Subcutaneous adipose tissue (tissue), 4 donors: Measurements from ENCODE around the gene MAMDC4. TPM values are rescaled to one million over a fixed set of nuclear protein-coding genes. Genes with fewer than 3 reads are reported as not detected.

Experiments used
- total RNA-seq, 4 donors: library from RNA; depleted of rRNA; stranded (reverse); fragments of >200 nt; gene quantifications; one replicate each; pipeline ENCODE4 v1.1.0, GENCODE V29; 2016
- TF ChIP-seq, protein P1 (sequence below): fragments of 450-650 bp; IDR thresholded peaks from one replicate; pipeline ENCODE4 v1.5.1; 2016; ENCODE audit warnings: low read depth, mild to moderate bottlenecking, control low read depth, antibody characterized with exemption, moderate library complexity

MAMDC4 gene
- total RNA-seq, 4 donors from 2014 or later: 0.68 to 1.5 (median 1.1) TPM; not detected in 1

DNA sequence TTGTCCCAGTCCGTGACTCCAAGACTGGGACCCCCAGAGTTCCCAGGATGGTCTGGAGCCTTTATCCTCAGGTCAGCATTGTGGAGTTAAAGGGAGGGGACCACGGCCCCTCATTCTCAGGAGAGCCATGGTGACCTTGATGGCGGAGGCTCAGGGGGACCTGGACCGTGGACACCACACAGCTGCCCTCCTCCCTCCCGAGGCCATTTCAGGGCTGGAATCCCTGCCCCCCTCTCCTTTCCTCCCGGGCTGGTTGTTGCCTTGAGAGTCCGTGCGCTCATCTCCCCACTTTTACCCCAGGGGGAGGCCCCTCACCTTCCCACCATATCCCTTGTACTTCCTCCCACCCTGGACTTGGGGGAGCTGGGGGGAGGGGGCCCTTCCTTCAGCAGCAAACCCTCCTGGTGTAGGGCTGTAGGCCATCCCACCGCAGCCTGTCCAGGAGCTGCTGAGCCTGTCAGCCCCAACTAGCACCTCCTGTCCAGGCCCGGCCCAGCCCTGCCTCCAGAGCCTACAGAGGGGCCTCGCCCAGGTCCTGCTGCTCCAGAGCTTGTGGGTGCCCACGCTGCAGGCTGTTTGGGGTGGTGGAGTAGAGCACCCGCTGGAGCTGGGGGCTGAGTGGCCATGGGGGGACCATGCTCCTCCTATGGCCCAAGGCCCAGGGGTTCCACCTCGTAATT lies 24.2 kb upstream of the MAMDC4 start:
- TF ChIP-seq, protein P1, sequence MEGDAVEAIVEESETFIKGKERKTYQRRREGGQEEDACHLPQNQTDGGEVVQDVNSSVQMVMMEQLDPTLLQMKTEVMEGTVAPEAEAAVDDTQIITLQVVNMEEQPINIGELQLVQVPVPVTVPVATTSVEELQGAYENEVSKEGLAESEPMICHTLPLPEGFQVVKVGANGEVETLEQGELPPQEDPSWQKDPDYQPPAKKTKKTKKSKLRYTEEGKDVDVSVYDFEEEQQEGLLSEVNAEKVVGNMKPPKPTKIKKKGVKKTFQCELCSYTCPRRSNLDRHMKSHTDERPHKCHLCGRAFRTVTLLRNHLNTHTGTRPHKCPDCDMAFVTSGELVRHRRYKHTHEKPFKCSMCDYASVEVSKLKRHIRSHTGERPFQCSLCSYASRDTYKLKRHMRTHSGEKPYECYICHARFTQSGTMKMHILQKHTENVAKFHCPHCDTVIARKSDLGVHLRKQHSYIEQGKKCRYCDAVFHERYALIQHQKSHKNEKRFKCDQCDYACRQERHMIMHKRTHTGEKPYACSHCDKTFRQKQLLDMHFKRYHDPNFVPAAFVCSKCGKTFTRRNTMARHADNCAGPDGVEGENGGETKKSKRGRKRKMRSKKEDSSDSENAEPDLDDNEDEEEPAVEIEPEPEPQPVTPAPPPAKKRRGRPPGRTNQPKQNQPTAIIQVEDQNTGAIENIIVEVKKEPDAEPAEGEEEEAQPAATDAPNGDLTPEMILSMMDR: no peak

DNA sequence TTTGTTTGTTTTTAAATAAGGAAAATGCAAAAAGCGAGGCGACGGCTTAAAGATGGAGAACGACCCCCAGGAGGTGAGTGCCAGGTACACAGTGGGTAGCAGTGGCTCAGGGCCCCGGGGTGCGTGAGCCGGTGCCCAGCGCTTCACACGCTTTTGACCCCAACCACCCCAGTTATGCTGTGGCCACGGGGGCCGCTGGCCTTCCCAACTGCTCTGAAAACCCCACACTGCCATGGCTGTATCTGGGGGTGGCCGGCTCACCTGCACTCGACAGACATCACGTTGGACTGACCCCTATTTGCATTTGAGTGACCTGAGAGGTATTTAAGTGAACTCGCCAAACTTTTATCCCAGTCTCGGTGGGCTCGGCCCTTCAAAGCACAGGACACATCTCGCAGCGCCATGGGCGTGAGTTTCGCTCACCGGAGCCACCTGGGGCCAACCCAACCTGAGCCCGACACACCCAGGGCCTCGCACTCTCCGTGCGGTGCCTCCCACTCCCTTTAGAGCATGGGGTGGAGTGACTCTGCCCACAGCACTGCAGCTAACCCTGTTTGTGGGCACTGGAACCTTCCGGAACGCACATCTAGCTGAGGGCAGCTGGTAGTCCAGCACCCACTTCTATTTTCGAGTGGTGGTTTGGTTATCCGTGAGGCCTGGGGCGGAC lies 23.5 kb upstream of the MAMDC4 start:
- TF ChIP-seq, protein P1: no peak

DNA sequence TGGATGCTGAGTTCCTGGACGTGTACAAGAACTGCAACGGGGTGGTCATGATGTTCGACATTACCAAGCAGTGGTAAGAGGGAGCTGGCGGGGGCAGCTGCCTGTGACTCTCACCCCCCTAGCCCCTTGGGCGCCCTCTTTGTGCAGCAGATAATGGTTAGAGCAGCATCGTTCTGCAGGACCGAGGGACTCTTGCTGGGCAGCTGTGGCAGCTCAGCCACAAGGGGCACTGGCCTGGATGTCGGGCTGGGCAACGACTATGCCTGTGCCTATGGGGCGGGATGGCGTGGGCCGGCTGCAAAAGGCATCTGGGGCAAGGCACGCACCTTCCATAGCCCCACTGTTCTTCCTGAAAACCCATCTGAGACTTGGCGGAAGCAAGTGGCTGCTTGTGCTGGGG lies 22.7 kb upstream of the MAMDC4 start:
- TF ChIP-seq, protein P1: no peak

DNA sequence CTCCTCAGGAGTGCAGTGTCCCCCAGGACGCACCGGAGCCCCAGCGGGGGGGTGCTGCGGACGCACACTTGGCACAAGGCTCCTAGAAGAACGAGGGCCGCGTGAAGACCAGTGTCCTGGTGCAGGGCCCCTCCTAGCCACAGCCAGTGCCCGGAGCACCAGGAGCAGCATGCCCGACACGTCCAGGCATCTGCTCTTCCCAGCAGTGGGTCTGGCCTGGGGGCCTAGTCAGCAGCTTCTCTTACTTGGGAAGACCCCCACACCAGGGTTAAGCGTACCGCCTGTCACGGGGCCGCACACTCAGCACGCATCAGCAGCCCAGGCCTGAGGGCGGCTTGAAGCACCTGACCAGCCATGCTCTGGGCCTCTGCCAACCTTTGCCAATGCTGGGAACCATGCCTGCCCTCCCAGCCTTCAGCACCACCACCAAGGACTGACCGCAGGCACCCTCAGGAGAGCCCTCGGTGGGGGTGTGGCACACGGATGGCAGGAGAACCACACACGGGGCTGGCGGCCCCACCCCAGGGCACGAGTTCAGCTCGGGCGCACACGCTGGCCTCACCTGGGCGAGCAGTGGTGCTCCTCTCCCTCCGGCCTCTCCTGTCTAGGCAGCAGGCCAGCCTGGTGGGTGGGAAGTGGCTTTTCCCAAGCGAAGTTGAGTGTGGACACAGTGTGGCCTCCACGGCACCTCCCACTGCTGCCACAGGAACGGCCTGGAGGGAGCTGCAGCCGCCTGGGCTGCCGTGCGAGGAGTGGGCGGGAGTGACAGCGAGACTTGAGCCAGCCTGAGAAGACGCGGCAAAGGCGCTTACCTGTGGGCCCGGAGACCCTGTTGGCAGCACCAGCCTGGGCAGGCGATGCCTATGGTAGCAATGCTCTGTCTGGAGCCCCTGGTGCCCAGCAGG lies 21.9 kb upstream of the MAMDC4 start:
- TF ChIP-seq, protein P1: no peak

DNA sequence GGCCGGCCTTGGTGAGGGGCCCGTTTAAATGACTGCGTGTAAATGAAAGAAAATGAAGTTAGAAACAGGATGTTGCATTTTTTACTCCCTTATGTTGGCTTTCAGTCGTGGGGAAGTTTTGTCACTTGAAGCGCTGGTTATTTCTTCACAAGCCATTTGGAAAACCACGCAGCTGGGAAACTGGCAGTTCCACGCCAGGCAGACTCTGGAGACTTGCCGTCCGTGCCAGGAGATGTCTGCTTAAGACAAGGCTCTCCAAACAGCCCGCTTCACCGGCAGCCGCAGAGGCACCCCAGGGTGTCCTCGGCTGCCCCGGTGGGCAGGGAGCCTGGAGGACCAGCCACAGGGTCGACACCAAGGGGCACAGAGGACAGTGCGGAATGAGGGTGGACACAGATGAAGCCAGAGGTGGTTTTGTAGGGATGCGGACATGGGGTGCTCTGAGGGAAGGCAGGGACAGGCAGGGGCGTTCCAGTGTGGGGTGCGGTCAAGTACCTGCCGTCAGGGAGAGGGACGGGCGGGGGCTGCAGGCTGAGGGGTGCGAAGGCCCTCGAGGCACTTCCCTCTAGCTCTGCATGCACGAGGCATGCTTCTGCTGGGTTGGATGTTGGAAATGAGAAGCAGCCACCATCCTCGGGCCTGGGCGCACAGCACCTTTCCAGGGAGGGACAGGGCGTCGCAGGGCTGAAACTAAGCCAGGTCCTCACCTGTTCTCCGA lies 21.0 kb upstream of the MAMDC4 start:
- TF ChIP-seq, protein P1: no peak

DNA sequence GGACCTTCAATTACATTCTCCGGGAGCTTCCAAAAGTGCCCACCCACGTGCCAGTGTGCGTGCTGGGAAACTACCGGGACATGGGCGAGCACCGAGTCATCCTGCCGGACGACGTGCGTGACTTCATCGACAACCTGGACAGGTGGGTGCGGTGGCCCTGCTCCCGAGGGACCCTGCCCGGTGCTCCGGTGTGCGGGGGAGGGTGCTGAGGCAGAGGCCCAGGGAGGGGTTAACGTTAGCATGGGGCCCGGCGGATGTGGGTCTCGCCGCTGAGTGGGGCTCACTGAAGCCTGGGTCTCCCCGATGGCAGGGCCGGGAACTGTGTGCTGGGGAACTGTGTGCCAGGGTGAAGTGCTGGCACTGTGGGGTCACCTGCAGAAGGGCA lies 20.4 kb upstream of the MAMDC4 start:
- TF ChIP-seq, protein P1: no peak
